MCF 10A (cell line): ENCODE results near the gene SLC31A2. TPM values are rescaled to one million over a fixed set of nuclear protein-coding genes. Genes with fewer than 3 reads are reported as not detected.

Experiments used
- BruUV-seq: library from RNA; stranded (reverse); fragments of 400-500 nt; replicated peaks from 2 replicates; lab custom pipeline; 2021; lab: Mats Ljungman, UMichigan
- CTCF ChIA-PET: fragments of 300-600 bp; sonication (Branson Sonifier 250); formaldehyde crosslinking; extraction: SDS; loops from one replicate; lab custom pipeline; 2021; ENCODE audit warnings: antibody characterized with exemption, inconsistent platforms; lab: Yijun Ruan, JAX
- POLR2A ChIA-PET: fragments of 300-600, 350-650 bp; sonication (Branson Sonifier 250); formaldehyde crosslinking; extraction: SDS; loops from one replicate; lab custom pipeline; 2020; ENCODE audit warnings: antibody characterized with exemption, inconsistent platforms; lab: Yijun Ruan, JAX
- DNase-seq: peaks from one replicate; pipeline ENCODE4 v3.0.0-alpha.2; 2018; ENCODE audit not compliant: unreplicated experiment
- H3K27ac Mint-ChIP-seq: one replicate; pipeline ENCODE4 v1.8.0; 2022; ENCODE audit warnings: mild to moderate bottlenecking, low read depth, mixed read lengths; ENCODE audit not compliant: unreplicated experiment
- H3K27me3 Mint-ChIP-seq: one replicate; pipeline ENCODE4 v1.8.0; 2022; ENCODE audit warnings: mixed read lengths; ENCODE audit not compliant: insufficient read depth, unreplicated experiment
- H3K36me3 Mint-ChIP-seq: one replicate; pipeline ENCODE4 v1.8.0; 2022; ENCODE audit warnings: mild to moderate bottlenecking, moderate library complexity, mixed read lengths; ENCODE audit not compliant: insufficient read depth, unreplicated experiment
- H3K4me1 Mint-ChIP-seq: one replicate; pipeline ENCODE4 v1.8.0; 2022; ENCODE audit warnings: mixed read lengths; ENCODE audit not compliant: insufficient read depth, unreplicated experiment
- H3K4me3 Mint-ChIP-seq: one replicate; pipeline ENCODE4 v1.8.0; 2022; ENCODE audit warnings: mild to moderate bottlenecking, moderate library complexity, mixed read lengths; ENCODE audit not compliant: unreplicated experiment
- H3K9me3 Mint-ChIP-seq: one replicate; pipeline ENCODE4 v1.8.0; 2022; ENCODE audit warnings: mixed read lengths; ENCODE audit not compliant: unreplicated experiment
- CTCF ChIP-seq: fragments of 200-600 bp; IDR thresholded peaks from one replicate; pipeline ENCODE4 v1.8.0; 2022; ENCODE audit warnings: antibody characterized with exemption, mild to moderate bottlenecking; ENCODE audit not compliant: unreplicated experiment
- intact Hi-C: fragments of 100-400 bp; cut with micrococcal nuclease; formaldehyde crosslinking; loops from 2 replicates; pipeline ENCODE4 v1.14.1; 2022
- total RNA-seq: library from RNA; stranded (reverse); gene quantifications from 2 replicates; pipeline ENCODE4 v1.2.3, GENCODE V29; 2022

Gene SLC31A2
- total RNA-seq, 1 experiment from 2014 or later, result 16.1 TPM

DNA sequence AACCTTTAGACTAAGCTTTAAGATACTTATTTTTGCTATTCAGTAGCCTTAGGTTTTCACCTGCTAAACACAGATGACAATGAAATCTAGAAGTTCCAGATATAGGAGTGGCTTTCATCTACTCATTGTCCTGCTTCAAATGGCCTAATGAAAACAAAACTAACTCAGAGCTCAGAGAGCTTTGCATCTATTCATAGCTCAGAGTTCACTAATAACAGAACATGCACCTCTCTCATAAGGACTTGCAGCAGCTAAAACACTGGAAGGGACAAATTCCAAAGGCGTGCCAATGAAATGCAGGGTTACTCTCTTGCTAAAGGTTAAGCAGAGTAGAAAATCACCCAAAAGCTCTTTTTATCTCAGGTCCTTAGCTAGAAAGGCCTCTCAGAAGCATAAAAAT, 29.0 kb downstream of the SLC31A2 start:
- H3K9me3 Mint-ChIP-seq, result no peaks in the 10 kb centered on the region
- H3K4me3 Mint-ChIP-seq, result no peak overlapping the region
- H3K4me1 Mint-ChIP-seq, result peaks cover 6% of the 10 kb centered on the region
- BruUV-seq, result no TSS peak
- H3K27me3 Mint-ChIP-seq, result no peaks in the 10 kb centered on the region
- ChIA-PET POLR2A (interaction anchor here (1.0 to 2.7 kb wide), 2 partner anchors 11 to 428 kb away, joined by 3 to 9 read pairs; no protein-coding TSS in a partner anchor), CTCF (interaction anchor here (0.6 kb wide), 3 partner anchors 27 to 231 kb away, joined by 3 to 5 read pairs (median 4); no protein-coding TSS in a partner anchor)
- no peak for TF ChIP-seq CTCF
- DNase-seq, result no peak
- H3K27ac Mint-ChIP-seq, result no peak overlapping the region
- peaks cover 85% of the 10 kb centered on the region for H3K36me3 Mint-ChIP-seq
- intact Hi-C loops, result no loop called here

DNA sequence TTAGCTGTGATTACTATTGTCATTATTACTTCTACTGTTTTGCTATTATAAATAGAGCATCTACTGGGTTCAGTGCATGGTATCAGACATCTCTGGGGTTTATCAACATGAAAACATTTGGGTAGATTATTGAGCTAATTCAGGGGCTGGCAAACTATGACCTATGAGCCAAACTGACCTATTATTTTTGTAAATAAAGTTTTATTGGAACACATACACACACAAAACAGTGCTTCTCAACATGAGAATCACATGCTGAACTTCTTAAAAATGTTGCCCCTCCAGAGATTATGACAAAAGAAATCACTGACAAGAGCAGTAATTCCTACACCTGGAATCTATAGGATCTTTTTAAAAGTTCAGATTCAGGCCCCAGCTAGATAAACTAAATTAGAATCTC, 30.4 kb downstream of the SLC31A2 start:
- no peaks in the 10 kb centered on the region for H3K27me3 Mint-ChIP-seq
- ChIA-PET POLR2A (interaction anchor here (0.9 kb wide), 1 partner anchor 9 kb away, joined by 3 read pairs; no protein-coding TSS in a partner anchor), CTCF (interaction anchor here (0.7 to 1.1 kb wide), 2 partner anchors 18 to 220 kb away, joined by 4 read pairs; partner anchors contain the start of gene ALAD)
- no peaks in the 10 kb centered on the region for H3K9me3 Mint-ChIP-seq
- H3K4me1 Mint-ChIP-seq, result peaks cover 17% of the 10 kb centered on the region
- H3K36me3 Mint-ChIP-seq, result peaks cover 85% of the 10 kb centered on the region
- intact Hi-C loops, result no loop called here
- no peak overlapping the region for H3K4me3 Mint-ChIP-seq
- no peak overlapping the region for H3K27ac Mint-ChIP-seq
- DNase-seq, result no peak
- BruUV-seq, result no TSS peak
- TF ChIP-seq CTCF, result no peak

- Mint-ChIP-seq H3K27ac (peak overlapping the region; percentile 85), H3K4me1 (peaks cover 39% of the 10 kb centered on the region), H3K36me3 (peaks cover 70% of the 10 kb centered on the region), H3K4me3 (no peak overlapping the region), H3K27me3 (no peaks in the 10 kb centered on the region), H3K9me3 (no peaks in the 10 kb centered on the region)
- POLR2A ChIA-PET, result interaction anchor here (5.4 to 7.3 kb wide), 2 partner anchors 32 to 37 kb away, joined by 38 to 80 read pairs; partner anchors contain the start of genes FKBP15, SLC31A1 and SLC31A2
- CTCF ChIA-PET, result interaction anchor here (0.6 kb wide), 1 partner anchor 13 kb away, joined by 3 read pairs; no protein-coding TSS in a partner anchor
- no TSS peak for BruUV-seq
- intact Hi-C loops, result no loop called here
- no peak for TF ChIP-seq CTCF
- no peak for DNase-seq
Observed at GRCh38 chr9:113183956-113184488, 33.2 kb downstream of the SLC31A2 start.

GRCh38 chr9:113184539-113184938, 33.7 kb downstream of the SLC31A2 start:
- H3K27ac Mint-ChIP-seq, result peak overlapping the region; percentile 85
- no peaks in the 10 kb centered on the region for H3K27me3 Mint-ChIP-seq
- BruUV-seq, result no TSS peak
- peaks cover 65% of the 10 kb centered on the region for H3K36me3 Mint-ChIP-seq
- peak; percentile 38 for DNase-seq
- no peaks in the 10 kb centered on the region for H3K9me3 Mint-ChIP-seq
- ChIA-PET CTCF (interaction anchor here (0.8 to 1.4 kb wide), 2 partner anchors 10 to 33 kb away, joined by 4 to 5 read pairs; no protein-coding TSS in a partner anchor), POLR2A (interaction anchor here (5.4 to 7.3 kb wide), 2 partner anchors 32 to 37 kb away, joined by 38 to 80 read pairs; partner anchors contain the start of genes FKBP15, SLC31A1 and SLC31A2)
- H3K4me1 Mint-ChIP-seq, result peaks cover 39% of the 10 kb centered on the region
- intact Hi-C loops, result no loop called here
- H3K4me3 Mint-ChIP-seq, result no peak overlapping the region
- no peak for TF ChIP-seq CTCF
